HG03066 (cell line): Measurements from ENCODE around the gene ZSCAN1.

Source experiments
- ATAC-seq: cut with Tn5 transposase; IDR thresholded peaks from one replicate; pipeline ENCODE4 v1.9.1; 2021; ENCODE audit warnings: low read depth; ENCODE audit not compliant: unreplicated experiment

ZSCAN1 gene

GRCh38 chr19:58038688-58039204 is 4.9 kb downstream of the ZSCAN1 start:
- no peak for ATAC-seq

GRCh38 chr19:58040751-58041525 is 7.1 kb downstream of the ZSCAN1 start:
- no peak for ATAC-seq

GRCh38 chr19:58042495-58043340 is 8.9 kb downstream of the ZSCAN1 start:
- ATAC-seq = no peak

- no peak for ATAC-seq
Measured at GRCh38 chr19:58044391-58044790, 10.6 kb downstream of the ZSCAN1 start.

- no peak for ATAC-seq
Measured at GRCh38 chr19:58044886-58045285, 11.1 kb downstream of the ZSCAN1 start.

GRCh38 chr19:58045411-58046050 is 11.7 kb downstream of the ZSCAN1 start:
- ATAC-seq = no peak

- no peak for ATAC-seq
Measured at GRCh38 chr19:58046856-58047255, 13.0 kb downstream of the ZSCAN1 start.

GRCh38 chr19:58047672-58048071 is 13.8 kb downstream of the ZSCAN1 start:
- ATAC-seq = no peak

- no peak for ATAC-seq
Measured at GRCh38 chr19:58052256-58052655, 18.4 kb downstream of the ZSCAN1 start.

- no peak for ATAC-seq
Measured at GRCh38 chr19:58053480-58054156, 19.8 kb downstream of the ZSCAN1 start.

- no peak for ATAC-seq
Measured at GRCh38 chr19:58054901-58055874, 21.4 kb downstream of the ZSCAN1 start.

- no peak for ATAC-seq
Measured at GRCh38 chr19:58056261-58056660, 22.4 kb downstream of the ZSCAN1 start.

GRCh38 chr19:58056861-58057260 is 23.0 kb downstream of the ZSCAN1 start:
- ATAC-seq = no peak

GRCh38 chr19:58058467-58058866 is 24.6 kb downstream of the ZSCAN1 start:
- ATAC-seq = no peak

GRCh38 chr19:58059003-58059670 is 25.3 kb downstream of the ZSCAN1 start, which contains the start of gene ZNF135:
ZNF135 (plus strand) TSS chr19:58059282; CDS start chr19:58060003, 721 bp downstream.
- ATAC-seq = no peak

GRCh38 chr19:58059671-58060078 is 25.9 kb downstream of the ZSCAN1 start:
- no peak for ATAC-seq

GRCh38 chr19:58060231-58060630 is 26.4 kb downstream of the ZSCAN1 start:
- no peak for ATAC-seq

- ATAC-seq = no peak
Measured at GRCh38 chr19:58063712-58064111, 29.9 kb downstream of the ZSCAN1 start.
